HepG2 (cell line): ENCODE results near the gene NGDN. TPM values are rescaled to one million over a fixed set of nuclear protein-coding genes. Genes with fewer than 3 reads are reported as not detected.

Source experiments
- CHD4 ChIP-seq: fragments of 200-600 bp; sonication (generic); IDR thresholded peaks from 2 replicates; pipeline ENCODE4 v1.7.0; 2017; ENCODE audit warnings: mild to moderate bottlenecking, low read length, borderline replicate concordance
- ELF1 ChIP-seq: sonication (generic); formaldehyde crosslinking; IDR thresholded peaks from 2 replicates; pipeline ENCODE4 v1.4.0; 2020; ENCODE audit warnings: missing genetic modification reagents
- FOSL1 ChIP-seq: sonication (generic); formaldehyde crosslinking; IDR thresholded peaks from 2 replicates; pipeline ENCODE4 v1.9.0; 2021; ENCODE audit warnings: missing genetic modification reagents, borderline replicate concordance
- IRF2 ChIP-seq: IDR thresholded peaks from 2 replicates; pipeline ENCODE4 v1.6.1; 2018; ENCODE audit warnings: missing genetic modification reagents, missing compliant biosample characterization
- IRF9 ChIP-seq: sonication (generic); formaldehyde crosslinking; IDR thresholded peaks from 2 replicates; pipeline ENCODE4 v1.8.0; 2022; ENCODE audit warnings: missing genetic modification reagents, mild to moderate bottlenecking, borderline replicate concordance
- PRDM4 ChIP-seq: sonication (generic); formaldehyde crosslinking; IDR thresholded peaks from 2 replicates; pipeline ENCODE4 v1.9.0; 2021; ENCODE audit warnings: missing genetic modification reagents, borderline replicate concordance
- RFXAP ChIP-seq: sonication (generic); formaldehyde crosslinking; IDR thresholded peaks from 2 replicates; pipeline ENCODE4 v1.4.0; 2020; ENCODE audit warnings: missing genetic modification reagents, borderline replicate concordance
- RNF219 ChIP-seq: sonication (generic); formaldehyde crosslinking; IDR thresholded peaks from 2 replicates; pipeline ENCODE4 v1.5.0; 2020; ENCODE audit warnings: mild to moderate bottlenecking, missing genetic modification reagents
- SIN3A ChIP-seq: IDR thresholded peaks from 2 replicates; pipeline ENCODE4 v1.6.1; 2011; ENCODE audit warnings: low read depth, mild to moderate bottlenecking, control low read depth, low read length, borderline replicate concordance
- TEF ChIP-seq: sonication (generic); formaldehyde crosslinking; IDR thresholded peaks from 2 replicates; pipeline ENCODE4 v1.5.0; 2020; ENCODE audit warnings: missing genetic modification reagents
- ZKSCAN8 ChIP-seq: IDR thresholded peaks from 2 replicates; pipeline ENCODE4 v1.6.1; 2016; ENCODE audit warnings: borderline replicate concordance, missing genetic modification reagents, missing compliant biosample characterization
- ZNF253 ChIP-seq: sonication (generic); formaldehyde crosslinking; IDR thresholded peaks from 2 replicates; pipeline ENCODE4 v1.8.0; 2022; ENCODE audit warnings: mild to moderate bottlenecking, missing genetic modification reagents, borderline replicate concordance
- ZNF263 ChIP-seq: sonication (generic); formaldehyde crosslinking; IDR thresholded peaks from 2 replicates; pipeline ENCODE4 v1.4.0; 2020; ENCODE audit warnings: missing genetic modification reagents
- ZNF331 ChIP-seq: sonication (generic); formaldehyde crosslinking; IDR thresholded peaks from 2 replicates; pipeline ENCODE4 v1.4.0; 2020; ENCODE audit warnings: missing genetic modification reagents
- ZNF513 ChIP-seq: sonication (generic); formaldehyde crosslinking; conservative IDR thresholded peaks from 2 replicates; pipeline ENCODE4 v1.5.0; 2020; ENCODE audit warnings: missing genetic modification reagents
- ZNF598 ChIP-seq: sonication (generic); formaldehyde crosslinking; IDR thresholded peaks from 2 replicates; pipeline ENCODE4 v1.5.1; 2020; ENCODE audit warnings: mild to moderate bottlenecking, missing genetic modification reagents, borderline replicate concordance
- polyA plus RNA-seq, 8 experiments: library from polyadenylated mRNA; depleted of rRNA in 3 of 8; stranded (reverse) in 7 of 8; unstranded in 1 of 8; fragments of >200 nt; fragmentation: Illumina TruSeq in 4 of 8; extraction: Trizol in 4 of 8; gene quantifications; 2 replicates each; pipeline versions ENCODE4 v1.2.1 to v1.2.3, GENCODE V29; 2011 to 2016; ENCODE audit warnings: low read depth in 4 of 8, missing spikeins in 1 of 8, mixed read lengths in 1 of 8; ENCODE audit not compliant: insufficient read depth in 1 of 8
- total RNA-seq, 5 experiments: library from RNA; depleted of rRNA; stranded (reverse); fragments of >200 nt; fragmentation: Illumina TruSeq; extraction: Trizol; gene quantifications; 2 replicates each; pipeline ENCODE4 v1.2.3, GENCODE V29; 2016; ENCODE audit warnings: low read depth in 1 of 5

NGDN gene
- total and polyA plus RNA-seq, 2 of the 13 experiments (the other 11 are each of a cell fraction or from before 2014, with no cell fraction given): 154 to 216 TPM

GRCh38 chr14:23457587-23458445 is 11.7 kb upstream of the NGDN start (continued):
- TF ChIP-seq PRDM4 (CRISPR knock-in tag) (no peak), ZNF513 (no peak), ELF1 (CRISPR knock-in tag) (no peak; the same call in 1 of the 2 replicates), ZNF331 (CRISPR knock-in tag) (peak; percentile 76), CHD4 (no peak), RFXAP (no peak), ZNF598 (no peak), FOSL1 (CRISPR knock-in tag) (peak; percentile 94), ZKSCAN8 (CRISPR knock-in tag) (peak; percentile 28; the same call in 1 of the 2 replicates), TEF (no peak), IRF2 (peak; percentile 68), IRF9 (CRISPR knock-in tag) (no peak; the same call in 1 of the 2 replicates), ZNF263 (CRISPR knock-in tag) (peak; percentile 89), RNF219 (no peak), SIN3A (no peak), ZNF253 (CRISPR knock-in tag) (no peak)
